Lower leg skin (tissue), 4 donors: Measurements from ENCODE around the gene LDLR. TPM values are rescaled to one million over a fixed set of nuclear protein-coding genes. Genes with fewer than 3 reads are reported as not detected.

Source experiments
- DNase-seq, 2 donors: peaks; one replicate each; pipeline ENCODE4 v3.0.0-alpha.2; 2019; ENCODE audit warnings: low spot score in 2 of 2
- H3K4me3 ChIP-seq: fragments of 200-600 bp; sonication (generic); 2 replicates; pipeline ENCODE4 v1.5.1; 2017; ENCODE audit warnings: mild to moderate bottlenecking, low read depth; ENCODE audit not compliant: poor library complexity, severe bottlenecking
- CTCF ChIP-seq, 3 donors: fragments of 450-650 bp; IDR thresholded peaks; one replicate each; pipeline ENCODE4 v1.5.1; 2016; ENCODE audit warnings: antibody characterized with exemption in 3 of 3, mild to moderate bottlenecking in 3 of 3, moderate library complexity in 2 of 3
- POLR2A ChIP-seq, 2 donors: fragments of 450-650 bp; IDR thresholded peaks; one replicate each; pipeline ENCODE4 v1.6.1; 2016 to 2017; ENCODE audit warnings: antibody characterized with exemption in 2 of 2, mild to moderate bottlenecking in 1 of 2, moderate library complexity in 1 of 2
- WGBS, 2 donors: methylation state at CpG; one replicate each; pipeline ENCODE4 v1.1.5; 2018; 5-methylcytosine and 5-hydroxymethylcytosine counted together
- intact Hi-C: fragments of 100-400 bp; cut with DNase I; formaldehyde crosslinking; loops from one replicate; pipeline ENCODE4 v1.15.0; 2023; ENCODE audit warnings: low total_unique reads
- total RNA-seq, 4 donors: library from RNA; depleted of rRNA; stranded (reverse); fragments of >200 nt; gene quantifications; one replicate each; pipeline ENCODE4 v1.1.0, GENCODE V29; 2016

LDLR gene
- total RNA-seq, 4 donors from 2014 or later: 48.7 to 62.8 (median 58.7) TPM

- TF ChIP-seq CTCF (IDR thresholded peaks at IDR 0.05) (no peak), POLR2A (IDR thresholded peaks at IDR 0.05) (no peak)
- intact Hi-C loops: no loop called here
- H3K4me3 ChIP-seq: no peak overlapping the region
- DNase-seq: no peak
- whole genome bisulfite sequencing, 2 donors: 88 to 92% methylated on average over 8 of the region's 8 CpGs
Observed at GRCh38 chr19:11054628-11055027, 34.6 kb upstream of the LDLR start.

DNA sequence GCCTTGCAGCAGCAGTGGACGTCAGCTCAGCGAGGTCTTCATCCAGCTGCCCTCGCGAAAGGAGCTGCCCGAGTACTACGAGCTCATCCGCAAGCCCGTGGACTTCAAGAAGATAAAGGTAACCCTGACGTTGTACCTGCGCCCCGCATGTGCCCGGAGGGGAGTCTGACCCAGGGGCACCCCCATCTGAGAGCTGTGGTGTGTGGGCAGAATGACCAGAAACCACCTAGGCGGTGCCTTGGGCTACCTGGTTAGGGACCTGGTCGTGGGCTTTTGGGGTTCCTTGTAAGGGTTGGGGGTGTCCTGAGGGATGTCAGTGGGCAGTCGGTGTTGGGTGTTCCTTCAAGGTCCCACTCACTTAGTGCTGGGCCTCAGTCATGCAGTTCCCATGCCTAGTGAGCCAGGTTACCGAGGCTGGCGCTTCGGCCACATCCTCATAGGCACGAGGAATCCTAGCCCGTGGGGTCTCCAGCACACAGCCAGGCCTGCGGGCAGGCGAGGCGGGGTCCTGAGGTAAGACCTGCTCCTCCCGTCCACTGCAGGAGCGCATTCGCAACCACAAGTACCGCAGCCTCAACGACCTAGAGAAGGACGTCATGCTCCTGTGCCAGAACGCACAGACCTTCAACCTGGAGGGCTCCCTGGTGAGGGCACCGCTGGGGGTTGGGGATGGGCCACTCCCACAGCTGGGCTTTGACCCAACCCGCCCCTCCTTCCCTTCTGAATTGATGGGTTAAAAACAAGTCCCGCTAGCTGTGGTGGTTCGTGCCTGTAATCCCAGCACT is 30.8 kb upstream of the LDLR start:
- DNase-seq: no peak
- 92 to 95% methylated on average over 29 to 33 of the region's 34 CpGs for WGBS, 2 donors
- intact Hi-C loops: no loop called here
- H3K4me3 ChIP-seq: no peak overlapping the region
- no peak for TF ChIP-seq CTCF (IDR thresholded peaks at IDR 0.05)
- no peak for TF ChIP-seq POLR2A (IDR thresholded peaks at IDR 0.05)

GRCh38 chr19:11059511-11060358 is 29.5 kb upstream of the LDLR start:
- WGBS, 2 donors: 93% methylated on average over 43 of the region's 43 CpGs
- TF ChIP-seq POLR2A (IDR thresholded peaks at IDR 0.05) (no peak), CTCF (IDR thresholded peaks at IDR 0.05) (no peak)
- intact Hi-C loops: no loop called here
- H3K4me3 ChIP-seq: no peak overlapping the region
- DNase-seq: no peak

DNA sequence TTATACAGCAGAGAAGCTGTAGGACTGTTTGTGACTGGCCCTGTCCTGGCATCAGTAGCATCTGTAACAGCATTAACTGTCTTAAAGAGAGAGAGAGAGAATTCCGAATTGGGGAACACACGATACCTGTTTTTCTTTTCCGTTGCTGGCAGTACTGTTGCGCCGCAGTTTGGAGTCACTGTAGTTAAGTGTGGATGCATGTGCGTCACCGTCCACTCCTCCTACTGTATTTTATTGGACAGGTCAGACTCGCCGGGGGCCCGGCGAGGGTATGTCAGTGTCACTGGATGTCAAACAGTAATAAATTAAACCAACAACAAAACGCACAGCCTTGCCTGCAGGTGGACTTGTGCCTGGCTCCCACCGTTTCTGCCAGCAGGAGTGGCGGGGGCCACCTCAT is 27.3 kb upstream of the LDLR start:
- intact Hi-C loops: no loop called here
- H3K4me3 ChIP-seq: no peak overlapping the region
- WGBS, 2 donors: 84 to 89% methylated on average over 14 of the region's 14 CpGs
- no peak for TF ChIP-seq CTCF (IDR thresholded peaks at IDR 0.05)
- no peak for TF ChIP-seq POLR2A (IDR thresholded peaks at IDR 0.05)
- no peak for DNase-seq

- TF ChIP-seq POLR2A (IDR thresholded peaks at IDR 0.05): no peak
- TF ChIP-seq CTCF (IDR thresholded peaks at IDR 0.05): no peak
- no peak for DNase-seq
- 75 to 96% methylated on average over 3 of the region's 3 CpGs for WGBS, 2 donors
- intact Hi-C loops: no loop called here
- no peak overlapping the region for H3K4me3 ChIP-seq
Observed at GRCh38 chr19:11063434-11063833, 25.8 kb upstream of the LDLR start.
